ENCODE measurements around the gene MICAL3.

The MICAL3 gene

DNA sequence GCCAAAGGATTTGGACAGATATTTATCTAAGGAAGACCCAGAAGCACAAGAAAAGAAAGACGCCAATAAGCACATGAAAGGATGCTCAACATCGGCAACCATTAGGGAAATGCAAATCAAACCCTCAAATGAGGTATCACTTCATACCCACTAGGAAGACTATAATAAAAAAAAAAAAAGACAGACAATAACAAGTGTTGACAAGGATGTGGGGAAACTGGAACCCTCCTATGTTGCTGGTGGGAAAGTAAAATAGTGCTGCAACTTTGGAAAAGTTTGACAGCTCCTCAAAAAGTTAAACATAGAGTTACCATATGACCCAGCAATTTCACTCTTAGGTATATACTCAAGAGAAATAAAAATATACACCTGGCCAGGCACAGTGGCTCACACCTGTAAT is 47.0 kb downstream of the MICAL3 start:
- Histone ChIP-seq H3K9ac (ENCODE audit: low read length) (no peak overlapping the region), H3K9me3 (ENCODE audit: low read length) (no peaks in the 10 kb centered on the region), H3K4me1 (ENCODE audit: insufficient read depth, low read length) (peaks cover 41% of the 10 kb centered on the region), H3K36me3 (ENCODE audit: insufficient read depth, low read length) (no peaks in the 10 kb centered on the region), H3K4me3 (ENCODE audit: low read depth in 1 of 2, low read length in 2 of 2) (no peak overlapping the region), H3K27me3 (ENCODE audit: control insufficient read depth in 1 of 2, insufficient read depth in 2 of 2, low read length in 2 of 2) (no peaks in the 10 kb centered on the region), H3K27ac (ENCODE audit: low read depth, low read length) (no peak overlapping the region)

GRCh38 chr22:17976121-17976520 is 48.2 kb downstream of the MICAL3 start:
- no peak overlapping the region for H3K9ac ChIP-seq (ENCODE audit: low read length)
- no peaks in the 10 kb centered on the region for H3K36me3 ChIP-seq (ENCODE audit: insufficient read depth, low read length)
- peaks cover 49% of the 10 kb centered on the region for H3K4me1 ChIP-seq (ENCODE audit: insufficient read depth, low read length)
- no peaks in the 10 kb centered on the region for H3K9me3 ChIP-seq (ENCODE audit: low read length)
- H3K27me3 ChIP-seq (ENCODE audit: control insufficient read depth in 1 of 2, insufficient read depth in 2 of 2, low read length in 2 of 2): no peaks in the 10 kb centered on the region
- H3K4me3 ChIP-seq (ENCODE audit: low read depth in 1 of 2, low read length in 2 of 2): no peak overlapping the region
- H3K27ac ChIP-seq (ENCODE audit: low read depth, low read length): no peak overlapping the region

DNA sequence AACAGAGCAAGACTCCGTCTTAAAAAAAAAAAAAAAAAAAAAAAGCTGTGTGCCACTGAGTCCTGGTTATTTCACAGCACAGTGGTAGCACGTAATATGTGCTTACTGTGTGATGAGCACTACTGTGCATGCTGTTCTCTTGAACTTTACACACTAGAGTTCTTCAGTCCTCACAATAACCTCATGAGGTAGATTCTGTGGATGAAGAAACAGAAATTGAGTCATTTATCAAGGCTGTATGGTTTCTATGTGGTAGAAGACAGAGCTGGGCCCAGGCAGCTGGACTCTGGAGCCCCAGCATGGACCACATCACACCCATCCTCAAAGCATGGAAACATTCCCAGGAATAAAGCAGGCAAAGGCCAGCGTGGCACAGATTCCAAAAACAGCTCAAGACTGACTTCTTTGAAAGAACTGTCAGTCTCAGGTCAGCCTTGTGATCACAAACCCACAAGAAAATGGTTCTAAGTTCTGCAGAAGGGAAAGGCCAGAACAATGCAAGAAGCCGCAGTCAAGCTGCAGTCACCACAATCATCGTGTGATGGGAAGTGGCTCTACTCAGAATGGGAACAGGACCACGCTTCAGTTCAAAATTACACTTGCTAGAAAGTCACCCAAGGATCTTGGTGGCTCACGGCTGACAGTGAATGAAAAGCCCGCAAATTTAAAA is 49.5 kb downstream of the MICAL3 start:
- peaks cover 43% of the 10 kb centered on the region for H3K4me1 ChIP-seq (ENCODE audit: insufficient read depth, low read length)
- H3K4me3 ChIP-seq (ENCODE audit: low read depth in 1 of 2, low read length in 2 of 2): no peak overlapping the region
- H3K9ac ChIP-seq (ENCODE audit: low read length): no peak overlapping the region
- H3K27me3 ChIP-seq (ENCODE audit: control insufficient read depth in 1 of 2, insufficient read depth in 2 of 2, low read length in 2 of 2): no peaks in the 10 kb centered on the region
- H3K9me3 ChIP-seq (ENCODE audit: low read length): no peaks in the 10 kb centered on the region
- no peak overlapping the region for H3K27ac ChIP-seq (ENCODE audit: low read depth, low read length)
- H3K36me3 ChIP-seq (ENCODE audit: insufficient read depth, low read length): no peaks in the 10 kb centered on the region

GRCh38 chr22:17974087-17974486 is 50.3 kb downstream of the MICAL3 start:
- H3K27ac ChIP-seq (ENCODE audit: low read depth, low read length): no peak overlapping the region

GRCh38 chr22:17973217-17973616 is 51.1 kb downstream of the MICAL3 start:
- H3K4me3 ChIP-seq (ENCODE audit: low read depth in 1 of 2, low read length in 2 of 2): no peak overlapping the region
- no peaks in the 10 kb centered on the region for H3K36me3 ChIP-seq (ENCODE audit: insufficient read depth, low read length)
- H3K9ac ChIP-seq (ENCODE audit: low read length): no peak overlapping the region
- H3K4me1 ChIP-seq (ENCODE audit: insufficient read depth, low read length): peaks cover 43% of the 10 kb centered on the region
- H3K9me3 ChIP-seq (ENCODE audit: low read length): no peaks in the 10 kb centered on the region
- no peak overlapping the region for H3K27ac ChIP-seq (ENCODE audit: low read depth, low read length)
- no peaks in the 10 kb centered on the region for H3K27me3 ChIP-seq (ENCODE audit: control insufficient read depth in 1 of 2, insufficient read depth in 2 of 2, low read length in 2 of 2)

More at GRCh38 chr22:17974087-17974486, 50.3 kb downstream of the MICAL3 start:
- Histone ChIP-seq H3K9ac (ENCODE audit: low read length) (no peak overlapping the region), H3K4me3 (ENCODE audit: low read depth in 1 of 2, low read length in 2 of 2) (no peak overlapping the region), H3K9me3 (ENCODE audit: low read length) (no peaks in the 10 kb centered on the region), H3K36me3 (ENCODE audit: insufficient read depth, low read length) (no peaks in the 10 kb centered on the region), H3K4me1 (ENCODE audit: insufficient read depth, low read length) (peaks cover 43% of the 10 kb centered on the region), H3K27me3 (ENCODE audit: control insufficient read depth in 1 of 2, insufficient read depth in 2 of 2, low read length in 2 of 2) (no peaks in the 10 kb centered on the region)

- no peaks in the 10 kb centered on the region for H3K27me3 ChIP-seq (ENCODE audit: control insufficient read depth in 1 of 2, insufficient read depth in 2 of 2, low read length in 2 of 2)
- H3K27ac ChIP-seq (ENCODE audit: low read depth, low read length): no peak overlapping the region
- H3K4me1 ChIP-seq (ENCODE audit: insufficient read depth, low read length): peaks cover 43% of the 10 kb centered on the region
- no peaks in the 10 kb centered on the region for H3K9me3 ChIP-seq (ENCODE audit: low read length)
- H3K9ac ChIP-seq (ENCODE audit: low read length): no peak overlapping the region
- H3K4me3 ChIP-seq (ENCODE audit: low read depth in 1 of 2, low read length in 2 of 2): no peak overlapping the region
- no peaks in the 10 kb centered on the region for H3K36me3 ChIP-seq (ENCODE audit: insufficient read depth, low read length)
These were observed 51.8 kb downstream of the MICAL3 start for GRCh38 chr22:17972385-17973191.

GRCh38 chr22:17971711-17972110 is 52.6 kb downstream of the MICAL3 start:
- Histone ChIP-seq H3K27ac (ENCODE audit: low read depth, low read length) (no peak overlapping the region), H3K4me1 (ENCODE audit: insufficient read depth, low read length) (peaks cover 43% of the 10 kb centered on the region), H3K36me3 (ENCODE audit: insufficient read depth, low read length) (no peaks in the 10 kb centered on the region), H3K9ac (ENCODE audit: low read length) (no peak overlapping the region), H3K4me3 (ENCODE audit: low read depth in 1 of 2, low read length in 2 of 2) (no peak overlapping the region), H3K27me3 (ENCODE audit: control insufficient read depth in 1 of 2, insufficient read depth in 2 of 2, low read length in 2 of 2) (no peaks in the 10 kb centered on the region), H3K9me3 (ENCODE audit: low read length) (no peaks in the 10 kb centered on the region)

- H3K36me3 ChIP-seq (ENCODE audit: insufficient read depth, low read length): no peaks in the 10 kb centered on the region
- H3K9ac ChIP-seq (ENCODE audit: low read length): no peak overlapping the region
- H3K9me3 ChIP-seq (ENCODE audit: low read length): no peaks in the 10 kb centered on the region
- peaks cover 33% of the 10 kb centered on the region for H3K4me1 ChIP-seq (ENCODE audit: insufficient read depth, low read length)
- H3K4me3 ChIP-seq (ENCODE audit: low read depth in 1 of 2, low read length in 2 of 2): no peak overlapping the region
- no peaks in the 10 kb centered on the region for H3K27me3 ChIP-seq (ENCODE audit: control insufficient read depth in 1 of 2, insufficient read depth in 2 of 2, low read length in 2 of 2)
- H3K27ac ChIP-seq (ENCODE audit: low read depth, low read length): peak overlapping the region; percentile 26
These were observed 54.1 kb downstream of the MICAL3 start for GRCh38 chr22:17970201-17970708.

DNA sequence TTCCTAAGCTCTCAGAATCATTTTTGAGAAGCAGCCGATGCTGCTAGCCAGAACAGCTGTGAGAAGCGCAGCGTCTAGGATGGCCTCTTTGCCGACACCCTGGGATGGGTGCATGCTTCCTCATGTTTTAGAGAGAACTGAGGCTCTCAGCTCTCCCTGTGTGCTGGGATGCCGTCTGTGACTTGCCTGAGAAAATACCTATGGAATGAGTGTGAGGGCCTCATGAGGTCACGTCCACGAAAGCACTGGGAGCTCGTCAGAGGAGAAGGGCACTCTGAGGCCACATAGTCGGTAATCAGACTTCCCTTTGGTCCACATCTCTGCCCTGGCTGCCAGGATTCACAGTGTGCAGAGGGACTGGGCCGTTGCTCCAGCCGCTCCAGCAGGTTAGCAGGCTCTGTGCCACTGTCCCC is 54.7 kb downstream of the MICAL3 start:
- H3K4me1 ChIP-seq (ENCODE audit: insufficient read depth, low read length): peaks cover 34% of the 10 kb centered on the region
- no peak overlapping the region for H3K9ac ChIP-seq (ENCODE audit: low read length)
- H3K27me3 ChIP-seq (ENCODE audit: control insufficient read depth in 1 of 2, insufficient read depth in 2 of 2, low read length in 2 of 2): no peaks in the 10 kb centered on the region
- peak overlapping the region; percentile 26 for H3K27ac ChIP-seq (ENCODE audit: low read depth, low read length)
- no peak overlapping the region for H3K4me3 ChIP-seq (ENCODE audit: low read depth in 1 of 2, low read length in 2 of 2)
- H3K36me3 ChIP-seq (ENCODE audit: insufficient read depth, low read length): no peaks in the 10 kb centered on the region
- H3K9me3 ChIP-seq (ENCODE audit: low read length): no peaks in the 10 kb centered on the region

- H3K27me3 ChIP-seq (ENCODE audit: control insufficient read depth in 1 of 2, insufficient read depth in 2 of 2, low read length in 2 of 2): no peaks in the 10 kb centered on the region
- no peaks in the 10 kb centered on the region for H3K9me3 ChIP-seq (ENCODE audit: low read length)
- H3K4me1 ChIP-seq (ENCODE audit: insufficient read depth, low read length): peaks cover 42% of the 10 kb centered on the region
- no peak overlapping the region for H3K9ac ChIP-seq (ENCODE audit: low read length)
- H3K36me3 ChIP-seq (ENCODE audit: insufficient read depth, low read length): no peaks in the 10 kb centered on the region
- H3K4me3 ChIP-seq (ENCODE audit: low read depth in 1 of 2, low read length in 2 of 2): no peak overlapping the region
- no peak overlapping the region for H3K27ac ChIP-seq (ENCODE audit: low read depth, low read length)
These were observed 56.2 kb downstream of the MICAL3 start for GRCh38 chr22:17968126-17968525.

- Histone ChIP-seq H3K4me1 (ENCODE audit: insufficient read depth, low read length) (peaks cover 27% of the 10 kb centered on the region), H3K27me3 (ENCODE audit: control insufficient read depth in 1 of 2, insufficient read depth in 2 of 2, low read length in 2 of 2) (no peaks in the 10 kb centered on the region), H3K9me3 (ENCODE audit: low read length) (no peaks in the 10 kb centered on the region), H3K4me3 (ENCODE audit: low read depth in 1 of 2, low read length in 2 of 2) (no peak overlapping the region), H3K27ac (ENCODE audit: low read depth, low read length) (no peak overlapping the region), H3K9ac (ENCODE audit: low read length) (no peak overlapping the region), H3K36me3 (ENCODE audit: insufficient read depth, low read length) (no peaks in the 10 kb centered on the region)
These were observed 58.0 kb downstream of the MICAL3 start for GRCh38 chr22:17966403-17966717.
